GM23248 (cell line): ENCODE results near the gene GOLGA6L25.
"Not testable (repeated sequence)": the region's sequence is repeated elsewhere in the genome, so short reads cannot be mapped to it uniquely, and the experiment has no call there.

Experiments
- EZH2 ChIP-seq: fragments of 200-600 bp; sonication (generic); IDR thresholded peaks from 2 replicates; pipeline ENCODE4 v1.6.1; 2018; ENCODE audit warnings: antibody characterized with exemption, mild to moderate bottlenecking; ENCODE audit not compliant: insufficient read depth, poor library complexity, severe bottlenecking
- EZH2phosphoT487 ChIP-seq: fragments of 200-600 bp; sonication (generic); IDR thresholded peaks from 2 replicates; pipeline ENCODE4 v1.6.1; 2018; ENCODE audit warnings: antibody characterized with exemption, moderate library complexity, mild to moderate bottlenecking, low read depth; ENCODE audit not compliant: insufficient read depth

- not testable (repeated sequence) for TF ChIP-seq EZH2, EZH2phosphoT487
Measured at GRCh38 chr15:28514128-28514527, 39.2 kb upstream of the GOLGA6L25 start.
